Measurements from ENCODE around the gene MAST2. TPM values are rescaled to one million over a fixed set of nuclear protein-coding genes. Genes with fewer than 3 reads are reported as not detected.

Gene MAST2
- total RNA-seq, 2 experiments from 2014 or later = 25.4 to 27.8 TPM

DNA sequence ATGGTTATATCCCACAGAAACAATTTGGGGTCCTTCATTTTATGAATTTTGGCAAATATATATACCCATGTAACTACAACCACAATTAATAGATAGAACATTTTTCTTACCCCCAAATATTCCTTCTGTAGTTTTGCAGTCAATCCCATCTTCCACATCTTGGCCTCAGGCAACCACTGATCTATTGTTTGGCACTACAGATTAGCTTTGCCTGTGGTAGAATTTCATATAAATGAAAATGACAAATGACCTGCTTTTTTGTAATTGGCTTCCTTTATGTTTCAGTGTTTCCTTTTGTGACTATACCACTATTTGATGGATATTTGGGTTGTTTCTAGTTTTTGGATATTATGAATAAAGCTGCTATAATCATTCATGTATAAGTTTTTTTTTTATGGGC, 91.5 kb downstream of the MAST2 start:
- ChIA-PET CTCF (interaction anchor here (0.6 kb wide), 1 partner anchor 329 kb away, joined by 4 read pairs; no protein-coding TSS in a partner anchor), POLR2A (no interaction called here)
- H3K36me3 Mint-ChIP-seq (ENCODE audit: low read depth) = peaks cover 6% of the 10 kb centered on the region
- H3K27me3 Mint-ChIP-seq = no peaks in the 10 kb centered on the region
- H3K9me3 Mint-ChIP-seq = no peaks in the 10 kb centered on the region
- H3K27ac Mint-ChIP-seq = no peak overlapping the region
- no peaks in the 10 kb centered on the region for H3K4me1 Mint-ChIP-seq
- DNase-seq = no peak
- H3K4me3 Mint-ChIP-seq = no peak overlapping the region

GRCh38 chr1:45895406-45895805, 92.0 kb downstream of the MAST2 start:
- H3K9me3 Mint-ChIP-seq = no peaks in the 10 kb centered on the region
- CTCF ChIA-PET = interaction anchor here (0.6 kb wide), 1 partner anchor 329 kb away, joined by 4 read pairs; no protein-coding TSS in a partner anchor
- H3K4me3 Mint-ChIP-seq = no peak overlapping the region
- DNase-seq = no peak
- POLR2A ChIA-PET = no interaction called here
- H3K4me1 Mint-ChIP-seq = no peaks in the 10 kb centered on the region
- peaks cover under 1% of the 10 kb centered on the region for H3K36me3 Mint-ChIP-seq (ENCODE audit: low read depth)
- H3K27ac Mint-ChIP-seq = no peak overlapping the region
- no peaks in the 10 kb centered on the region for H3K27me3 Mint-ChIP-seq

- Mint-ChIP-seq H3K9me3 (no peaks in the 10 kb centered on the region), H3K36me3 (ENCODE audit: low read depth) (no peaks in the 10 kb centered on the region), H3K4me3 (no peak overlapping the region), H3K27ac (no peak overlapping the region), H3K27me3 (no peaks in the 10 kb centered on the region), H3K4me1 (no peaks in the 10 kb centered on the region)
- POLR2A ChIA-PET = no interaction called here
- CTCF ChIA-PET = interaction anchor here (0.6 to 0.7 kb wide), 2 partner anchors 340 to 532 kb away, joined by 3 read pairs; no protein-coding TSS in a partner anchor
- no peak for DNase-seq
Measured at GRCh38 chr1:45906883-45907282, 103.5 kb downstream of the MAST2 start.

- CTCF ChIA-PET = no interaction called here
- no peak overlapping the region for H3K4me3 Mint-ChIP-seq
- DNase-seq = no peak
- H3K27me3 Mint-ChIP-seq = no peaks in the 10 kb centered on the region
- no peaks in the 10 kb centered on the region for H3K4me1 Mint-ChIP-seq
- POLR2A ChIA-PET = no interaction called here
- no peaks in the 10 kb centered on the region for H3K36me3 Mint-ChIP-seq (ENCODE audit: low read depth)
- no peaks in the 10 kb centered on the region for H3K9me3 Mint-ChIP-seq
- H3K27ac Mint-ChIP-seq = no peak overlapping the region
Measured at GRCh38 chr1:45908611-45909140, 105.3 kb downstream of the MAST2 start.

DNA sequence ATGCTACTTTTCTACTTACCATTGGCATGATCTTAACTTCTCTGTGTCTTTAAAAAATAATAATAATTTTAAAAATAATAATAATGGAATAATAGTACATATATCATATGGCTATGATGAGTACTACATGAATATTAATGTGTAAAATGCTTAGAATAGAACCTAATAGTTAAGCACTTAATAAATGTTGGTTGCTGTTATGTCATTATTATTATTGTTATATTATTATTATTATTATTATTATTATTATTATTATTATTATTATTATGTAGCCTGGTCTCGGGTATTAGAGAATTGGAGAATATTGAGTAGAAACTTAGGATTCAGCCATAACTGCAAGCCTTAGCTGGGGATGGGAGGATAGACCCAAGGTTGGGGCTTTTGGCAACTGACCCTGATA, 108.2 kb downstream of the MAST2 start:
- Mint-ChIP-seq H3K27ac (no peak overlapping the region), H3K4me1 (no peaks in the 10 kb centered on the region), H3K4me3 (no peak overlapping the region), H3K27me3 (no peaks in the 10 kb centered on the region), H3K9me3 (no peaks in the 10 kb centered on the region), H3K36me3 (ENCODE audit: low read depth) (no peaks in the 10 kb centered on the region)
- ChIA-PET CTCF (interaction anchor here (0.6 kb wide), 1 partner anchor 400 kb away, joined by 3 read pairs; no protein-coding TSS in a partner anchor), POLR2A (no interaction called here)
- DNase-seq = no peak

GRCh38 chr1:45913183-45913683, 109.8 kb downstream of the MAST2 start:
- no peak overlapping the region for H3K27ac Mint-ChIP-seq
- DNase-seq = no peak
- CTCF ChIA-PET = interaction anchor here (1.5 kb wide), 1 partner anchor 8 kb away, joined by 3 read pairs; no protein-coding TSS in a partner anchor
- H3K4me3 Mint-ChIP-seq = no peak overlapping the region
- POLR2A ChIA-PET = no interaction called here
- H3K9me3 Mint-ChIP-seq = no peaks in the 10 kb centered on the region
- H3K27me3 Mint-ChIP-seq = no peaks in the 10 kb centered on the region
- no peaks in the 10 kb centered on the region for H3K36me3 Mint-ChIP-seq (ENCODE audit: low read depth)
- no peaks in the 10 kb centered on the region for H3K4me1 Mint-ChIP-seq

DNA sequence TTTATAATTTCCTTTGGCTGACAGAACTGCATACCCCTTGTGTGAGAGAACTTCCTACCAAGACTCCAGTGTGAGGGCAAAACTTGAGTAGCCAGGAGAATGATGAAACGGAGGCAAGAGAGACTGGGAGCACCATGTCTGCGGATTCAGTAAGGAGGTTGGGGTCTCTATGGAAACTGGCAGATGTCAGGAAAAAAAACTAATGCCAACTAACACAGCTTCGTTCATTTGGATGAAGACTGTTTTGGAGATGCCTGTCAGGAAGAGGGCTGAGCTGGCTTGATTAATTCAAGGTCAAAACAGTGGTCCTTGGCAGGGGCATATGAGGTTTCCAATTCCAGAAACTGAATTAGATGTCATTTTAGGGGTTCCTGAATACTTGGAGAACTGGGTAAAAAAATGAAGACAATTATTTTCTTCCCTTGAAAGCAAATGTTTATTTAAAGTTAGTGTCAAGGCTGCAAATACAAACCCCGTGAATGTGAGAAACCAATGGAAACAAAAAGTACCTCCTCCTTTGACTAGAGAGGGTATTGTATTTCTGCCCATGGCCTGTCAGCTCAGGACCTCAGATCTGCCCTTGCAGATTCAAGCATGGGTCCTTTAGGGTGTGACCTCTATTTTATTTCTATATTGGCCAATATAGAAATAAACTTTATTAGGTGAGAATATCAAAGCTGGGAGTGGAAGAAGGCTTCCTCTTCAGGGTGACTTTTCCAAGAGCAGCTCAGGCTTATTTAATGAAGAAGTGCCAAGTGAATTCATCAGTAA, 110.5 kb downstream of the MAST2 start:
- no peak for DNase-seq
- Mint-ChIP-seq H3K27ac (no peak overlapping the region), H3K4me1 (no peaks in the 10 kb centered on the region), H3K4me3 (no peak overlapping the region), H3K27me3 (no peaks in the 10 kb centered on the region), H3K36me3 (ENCODE audit: low read depth) (no peaks in the 10 kb centered on the region), H3K9me3 (no peaks in the 10 kb centered on the region)
- POLR2A ChIA-PET = no interaction called here
- CTCF ChIA-PET = interaction anchor here (1.5 kb wide), 1 partner anchor 9 kb away, joined by 3 read pairs; no protein-coding TSS in a partner anchor

GRCh38 chr1:45914836-45915235, 111.4 kb downstream of the MAST2 start:
- POLR2A ChIA-PET = no interaction called here
- Mint-ChIP-seq H3K27me3 (no peaks in the 10 kb centered on the region), H3K4me3 (no peak overlapping the region), H3K9me3 (no peaks in the 10 kb centered on the region), H3K4me1 (no peaks in the 10 kb centered on the region), H3K36me3 (ENCODE audit: low read depth) (no peaks in the 10 kb centered on the region), H3K27ac (no peak overlapping the region)
- CTCF ChIA-PET = interaction anchor here (1.5 kb wide), 1 partner anchor 10 kb away, joined by 3 read pairs; no protein-coding TSS in a partner anchor
- DNase-seq = no peak

- Mint-ChIP-seq H3K27ac (no peak overlapping the region), H3K4me3 (no peak overlapping the region), H3K36me3 (ENCODE audit: low read depth) (no peaks in the 10 kb centered on the region), H3K27me3 (no peaks in the 10 kb centered on the region), H3K4me1 (no peaks in the 10 kb centered on the region), H3K9me3 (no peaks in the 10 kb centered on the region)
- ChIA-PET CTCF (no interaction called here), POLR2A (no interaction called here)
- no peak for DNase-seq
Measured at GRCh38 chr1:45922374-45922773, 119.0 kb downstream of the MAST2 start.

GRCh38 chr1:45922813-45923212, 119.4 kb downstream of the MAST2 start:
- POLR2A ChIA-PET = no interaction called here
- DNase-seq = no peak
- Mint-ChIP-seq H3K27me3 (no peaks in the 10 kb centered on the region), H3K27ac (no peak overlapping the region), H3K4me3 (no peak overlapping the region), H3K9me3 (no peaks in the 10 kb centered on the region), H3K4me1 (no peaks in the 10 kb centered on the region), H3K36me3 (ENCODE audit: low read depth) (no peaks in the 10 kb centered on the region)
- CTCF ChIA-PET = no interaction called here

- Mint-ChIP-seq H3K9me3 (no peaks in the 10 kb centered on the region), H3K4me1 (no peaks in the 10 kb centered on the region), H3K4me3 (no peak overlapping the region), H3K27me3 (no peaks in the 10 kb centered on the region), H3K36me3 (ENCODE audit: low read depth) (no peaks in the 10 kb centered on the region), H3K27ac (no peak overlapping the region)
- DNase-seq = no peak
- ChIA-PET CTCF (no interaction called here), POLR2A (no interaction called here)
Measured at GRCh38 chr1:45923343-45923742, 119.9 kb downstream of the MAST2 start.

GRCh38 chr1:45924736-45925135, 121.3 kb downstream of the MAST2 start:
- POLR2A ChIA-PET = no interaction called here
- Mint-ChIP-seq H3K27ac (no peak overlapping the region), H3K27me3 (no peaks in the 10 kb centered on the region), H3K9me3 (no peaks in the 10 kb centered on the region), H3K4me1 (peaks cover 2% of the 10 kb centered on the region), H3K36me3 (ENCODE audit: low read depth) (no peaks in the 10 kb centered on the region), H3K4me3 (no peak overlapping the region)
- CTCF ChIA-PET = interaction anchor here (0.6 kb wide), 1 partner anchor 22 kb away, joined by 3 read pairs; no protein-coding TSS in a partner anchor
- no peak for DNase-seq

DNA sequence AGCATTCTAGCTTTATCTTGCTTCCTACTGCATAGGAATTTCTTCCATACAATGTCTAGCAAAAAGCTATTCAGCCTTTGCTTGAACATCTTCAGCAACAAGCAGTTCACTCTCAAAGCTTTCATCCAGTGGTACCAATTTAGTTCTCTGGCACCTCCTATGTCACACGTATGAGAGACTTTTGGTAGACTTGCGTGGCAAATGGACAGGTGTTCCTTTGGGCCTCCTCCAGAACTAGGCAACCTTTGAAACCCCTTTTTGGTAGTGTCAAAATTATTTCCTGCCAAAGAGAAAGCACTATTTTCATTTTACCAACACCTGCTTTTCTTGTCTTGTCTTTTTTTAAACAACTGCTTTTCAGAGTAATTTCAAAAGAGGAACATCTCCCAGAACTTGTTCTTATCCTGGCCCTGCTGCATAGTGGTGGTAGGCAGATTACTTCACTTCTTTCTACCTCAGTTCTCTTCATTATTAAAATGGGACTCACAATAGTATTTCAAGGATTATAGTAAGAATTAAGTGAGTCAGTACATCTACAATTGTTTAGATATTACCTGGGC, 122.4 kb downstream of the MAST2 start:
- peaks cover 2% of the 10 kb centered on the region for H3K4me1 Mint-ChIP-seq
- no peak overlapping the region for H3K4me3 Mint-ChIP-seq
- ChIA-PET CTCF (interaction anchor here (0.5 kb wide), 1 partner anchor 319 kb away, joined by 3 read pairs; no protein-coding TSS in a partner anchor), POLR2A (no interaction called here)
- no peak for DNase-seq
- no peaks in the 10 kb centered on the region for H3K27me3 Mint-ChIP-seq
- H3K27ac Mint-ChIP-seq = no peak overlapping the region
- no peaks in the 10 kb centered on the region for H3K9me3 Mint-ChIP-seq
- no peaks in the 10 kb centered on the region for H3K36me3 Mint-ChIP-seq (ENCODE audit: low read depth)
